Stimulated activated CD4-positive, alpha-beta T cell treated with anti-CD3 and anti-CD28 coated beads, Interleukin-2, amount 100 ng/mL, for 48 hours (primary cell): ENCODE data around the gene CORO1C.
A peak's percentile ranks its signal among the peaks of the same experiment; 100 is the strongest.
"Not testable (repeated sequence)": the region's sequence is repeated elsewhere in the genome, so short reads cannot be mapped to it uniquely, and the experiment has no call there.

Experiments
- DNase-seq, 2 donors: peaks; one replicate each; pipeline ENCODE4 v3.0.0-alpha.2; 2020

CORO1C gene

GRCh38 chr12:108731105-108731865, at the start of gene CORO1C:
Gene CORO1C (minus strand): TSS chr12:108731518. CDS start chr12:108701318, 30,200 bp downstream.
- DNase-seq, result peak; percentile 93 to 98

DNA sequence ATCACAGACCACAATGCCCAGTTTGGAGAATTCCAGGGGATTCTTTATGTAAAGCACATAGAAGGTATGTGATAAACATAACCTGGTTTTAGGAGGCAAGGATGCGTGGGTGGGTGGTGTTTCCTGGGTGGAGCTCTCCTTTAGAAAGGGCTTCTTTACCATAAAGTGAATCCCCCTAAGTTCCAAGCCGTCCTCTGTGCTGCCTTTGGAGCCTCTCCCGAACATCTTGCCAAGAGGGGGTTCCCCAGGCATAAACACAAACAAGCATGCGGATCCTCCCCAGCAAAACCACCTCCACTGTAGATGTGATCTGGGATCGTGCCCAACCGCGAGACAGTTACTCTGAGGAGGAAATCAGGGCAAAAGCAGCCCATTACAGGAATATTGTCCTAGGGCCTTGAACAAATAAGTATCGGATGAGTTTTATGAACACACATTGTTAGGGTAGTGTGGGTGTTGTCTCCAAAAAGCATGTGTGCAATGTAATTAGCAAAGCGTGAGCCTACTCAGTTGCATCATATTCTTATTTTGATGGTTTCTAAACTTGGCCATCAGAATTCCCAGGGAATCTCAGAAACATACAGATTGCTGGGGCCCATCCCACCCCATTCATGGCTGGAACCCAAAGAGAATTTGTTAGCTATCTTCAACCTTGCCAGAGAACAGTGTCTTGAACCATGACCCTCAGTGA, 48.8 kb upstream of the CORO1C start:
- no peak for DNase-seq

GRCh38 chr12:108778053-108778452, 46.7 kb upstream of the CORO1C start:
- DNase-seq, result no peak

GRCh38 chr12:108777156-108777555, 45.8 kb upstream of the CORO1C start:
- DNase-seq, result no peak

GRCh38 chr12:108773798-108774788, 42.8 kb upstream of the CORO1C start:
- DNase-seq, result no peak

GRCh38 chr12:108772891-108773797, 41.8 kb upstream of the CORO1C start:
- DNase-seq, result no peak

DNA sequence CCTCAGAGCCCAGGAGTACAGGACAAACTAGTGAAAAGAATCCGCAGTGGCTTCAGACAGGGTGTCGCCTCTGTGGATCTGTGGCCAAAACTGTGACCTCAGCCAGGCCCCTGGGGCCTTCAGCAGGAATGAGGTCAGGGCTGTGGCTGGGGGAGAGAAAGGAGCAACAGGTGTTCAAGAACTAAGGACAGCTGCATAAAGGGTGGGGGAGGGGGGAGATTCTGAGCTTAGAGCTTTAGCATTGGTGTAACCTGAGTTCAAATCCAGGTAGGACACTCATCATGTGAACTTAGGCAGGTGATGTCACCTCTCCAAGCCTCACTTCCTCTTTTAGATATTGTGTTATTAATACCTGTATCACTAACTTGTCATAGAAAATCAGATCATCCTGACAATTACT, 40.9 kb upstream of the CORO1C start:
- DNase-seq, result no peak

GRCh38 chr12:108771835-108772234, 40.5 kb upstream of the CORO1C start:
- DNase-seq, result not testable (repeated sequence)

GRCh38 chr12:108770963-108771362, 39.6 kb upstream of the CORO1C start:
- no peak for DNase-seq

GRCh38 chr12:108770269-108770829, 39.0 kb upstream of the CORO1C start:
- no peak for DNase-seq

DNA sequence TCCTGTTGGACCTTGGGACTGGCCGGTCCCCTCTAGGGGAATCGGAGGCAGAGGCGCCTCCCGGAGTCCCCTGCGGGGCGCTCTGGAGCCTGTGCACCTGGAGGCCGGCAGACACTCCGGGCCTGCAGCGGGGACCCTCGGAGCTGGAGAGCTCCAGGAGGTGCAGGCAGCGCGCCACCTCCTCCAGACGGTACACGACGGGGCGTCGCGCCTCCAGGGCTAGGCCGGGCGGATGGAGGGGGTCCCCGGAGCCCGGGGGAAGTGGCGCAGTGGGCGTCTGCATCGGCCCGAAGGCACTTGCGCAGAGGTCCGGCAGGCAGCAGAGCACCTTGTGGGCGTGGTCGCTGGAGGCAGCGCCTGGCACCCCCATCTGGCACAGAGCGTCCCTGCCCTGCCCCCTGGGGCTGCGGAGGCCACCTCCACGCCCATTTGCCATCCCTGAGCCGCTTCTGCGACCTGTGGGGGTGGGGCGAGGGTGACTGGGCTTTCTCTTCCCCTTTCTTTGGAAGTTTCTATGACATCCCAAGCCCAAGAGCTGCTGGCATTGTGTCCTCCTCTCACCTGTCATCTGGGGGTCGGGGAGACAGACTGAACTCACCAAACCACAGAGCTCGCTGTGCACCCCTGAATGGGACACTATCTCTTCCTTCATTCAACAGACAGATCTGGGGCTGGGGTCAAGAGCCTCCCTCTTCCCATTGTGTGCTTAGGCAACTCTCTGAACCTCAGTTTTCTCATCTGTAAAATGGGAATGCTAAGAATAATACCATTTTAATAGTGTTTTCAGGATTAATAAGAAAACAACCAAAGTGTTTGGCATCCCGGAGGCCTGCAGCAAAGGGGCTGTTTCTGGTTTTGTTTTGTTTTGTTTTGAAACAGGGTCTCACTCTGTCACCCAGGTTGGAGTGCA, 37.5 kb upstream of the CORO1C start:
- no peak for DNase-seq

GRCh38 chr12:108766294-108766693, 35.0 kb upstream of the CORO1C start:
- no peak for DNase-seq

GRCh38 chr12:108765289-108765764, 34.0 kb upstream of the CORO1C start:
- no peak for DNase-seq

GRCh38 chr12:108764540-108765288, 33.4 kb upstream of the CORO1C start:
- no peak for DNase-seq

- no peak for DNase-seq
Observed at GRCh38 chr12:108761226-108761625, 29.9 kb upstream of the CORO1C start.

DNA sequence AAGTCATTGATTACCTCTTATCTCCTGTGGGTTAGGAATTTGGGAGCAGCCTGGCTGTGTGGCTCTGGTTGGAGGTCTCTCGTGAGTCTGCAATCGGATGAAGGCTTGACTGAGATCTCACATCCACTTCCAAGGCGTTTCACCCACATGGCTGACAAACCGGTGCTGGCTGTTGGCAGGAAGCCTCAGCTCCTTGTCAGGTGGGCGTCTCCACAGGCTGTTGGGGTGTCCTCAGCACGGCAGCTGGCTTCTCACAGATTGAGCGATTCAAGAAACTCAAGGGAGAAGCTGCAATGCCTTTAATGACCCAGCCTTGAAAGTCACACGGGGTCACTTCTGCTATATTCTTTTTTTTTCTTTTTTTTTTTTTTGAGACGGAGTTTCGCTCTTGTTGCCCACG, 28.6 kb upstream of the CORO1C start:
- no peak for DNase-seq

GRCh38 chr12:108757856-108758255, 26.5 kb upstream of the CORO1C start:
- no peak for DNase-seq

DNA sequence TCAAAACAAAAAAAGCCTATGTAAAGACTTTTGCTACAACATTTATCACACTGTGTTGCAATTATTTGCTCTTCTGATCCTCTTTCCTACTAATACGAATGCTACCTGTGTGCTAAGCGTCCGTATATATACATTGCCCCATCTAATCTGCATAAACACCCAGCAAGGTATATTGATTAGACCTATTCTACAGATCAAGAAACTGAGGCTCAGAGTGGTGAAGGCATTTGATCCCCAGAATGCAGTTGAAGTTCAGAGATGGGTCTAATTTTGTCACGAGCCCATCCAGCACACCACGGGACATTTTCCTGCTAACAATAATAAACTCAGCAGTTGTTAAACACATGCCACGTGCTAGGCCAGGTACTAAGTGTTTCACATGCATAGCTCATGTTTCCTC, 25.1 kb upstream of the CORO1C start:
- no peak for DNase-seq

DNA sequence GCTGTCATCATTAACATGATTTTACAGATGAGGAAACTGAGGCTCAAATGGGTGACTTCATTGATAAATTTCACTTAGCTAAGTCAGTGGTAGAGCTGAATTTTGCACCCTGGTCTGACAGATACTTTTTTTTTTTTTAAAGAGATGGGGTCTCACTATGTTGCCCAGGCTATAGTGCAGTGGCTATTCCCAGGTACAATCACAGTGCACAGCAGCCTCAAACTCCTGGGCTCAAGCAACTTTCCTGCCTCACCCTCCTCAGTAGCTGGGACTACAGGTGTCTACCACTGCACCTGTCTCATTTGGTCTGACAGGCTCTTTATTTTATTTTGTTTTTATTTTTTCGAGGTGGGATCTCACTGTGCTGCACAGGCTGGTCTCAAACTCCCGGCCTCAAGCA, 24.2 kb upstream of the CORO1C start:
- no peak for DNase-seq

GRCh38 chr12:108753976-108754375, 22.7 kb upstream of the CORO1C start:
- DNase-seq, result no peak
